Fibroblast of skin of right biceps (primary cell): ENCODE measurements around the gene KCNA2.
A peak's percentile ranks its signal among the peaks of the same experiment; 100 is the strongest.

Experiments used
- DNase-seq: peaks from one replicate; pipeline ENCODE4 v3.0.0-alpha.2; 2013

KCNA2 gene

DNA sequence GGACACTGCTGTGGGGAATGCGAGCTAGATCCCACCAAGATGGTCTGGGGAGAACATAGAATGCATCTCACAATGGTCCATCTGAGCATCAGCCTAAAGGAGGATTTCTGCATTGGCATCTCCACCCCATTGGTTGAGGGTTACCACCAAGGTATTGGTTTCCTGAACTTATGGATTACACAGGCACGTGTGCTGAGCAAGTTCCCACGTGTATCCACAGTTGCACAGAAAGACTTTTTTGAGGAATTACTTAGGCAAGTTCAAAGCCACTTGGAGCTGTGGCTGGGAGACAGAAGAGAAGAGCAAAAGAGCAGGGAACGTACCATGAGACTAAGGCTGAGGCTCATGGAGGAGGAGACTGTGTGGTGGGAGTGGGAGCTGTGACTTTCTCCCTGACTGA, 43.1 kb downstream of the KCNA2 start:
- DNase-seq: no peak

DNA sequence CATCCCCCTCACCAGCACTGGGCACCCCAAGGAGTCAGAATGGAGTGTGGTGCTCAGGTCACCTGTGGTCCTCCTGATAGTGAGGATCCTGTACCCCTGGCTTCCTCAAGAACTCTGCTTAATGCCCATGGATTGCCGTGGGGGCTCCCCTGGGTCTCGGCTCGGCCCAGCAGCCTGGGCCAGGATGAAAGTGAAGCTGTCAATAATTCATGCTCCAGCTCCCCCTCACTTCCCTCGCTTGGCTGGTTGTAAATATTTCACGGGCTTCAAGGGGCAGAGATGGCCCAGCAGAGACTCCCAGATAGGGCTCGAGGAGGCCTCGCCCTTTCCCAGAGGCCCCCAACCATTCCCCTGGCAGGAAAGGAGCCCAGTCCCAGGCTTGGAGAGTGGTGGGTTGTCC, 44.6 kb downstream of the KCNA2 start:
- no peak for DNase-seq

DNA sequence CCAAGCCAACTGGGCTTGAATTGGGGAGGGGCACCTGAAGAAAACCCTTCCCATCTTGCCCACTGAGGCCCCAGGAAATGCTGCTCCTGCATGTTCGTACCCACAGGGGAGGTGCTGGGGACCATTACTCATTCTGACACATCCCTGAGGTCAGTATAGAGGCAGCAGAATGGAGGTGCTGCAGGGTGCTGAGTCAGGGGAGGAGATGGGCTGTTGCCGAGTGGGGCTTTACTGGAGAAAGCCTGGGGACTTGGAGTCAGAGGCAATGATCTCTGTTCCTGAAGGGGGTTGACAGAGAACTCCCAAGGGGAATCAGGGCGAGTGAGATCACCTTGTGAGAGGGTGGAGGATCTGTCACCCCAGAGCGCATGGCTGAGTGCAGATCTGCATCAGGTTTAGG, 47.0 kb downstream of the KCNA2 start:
- no peak for DNase-seq

DNA sequence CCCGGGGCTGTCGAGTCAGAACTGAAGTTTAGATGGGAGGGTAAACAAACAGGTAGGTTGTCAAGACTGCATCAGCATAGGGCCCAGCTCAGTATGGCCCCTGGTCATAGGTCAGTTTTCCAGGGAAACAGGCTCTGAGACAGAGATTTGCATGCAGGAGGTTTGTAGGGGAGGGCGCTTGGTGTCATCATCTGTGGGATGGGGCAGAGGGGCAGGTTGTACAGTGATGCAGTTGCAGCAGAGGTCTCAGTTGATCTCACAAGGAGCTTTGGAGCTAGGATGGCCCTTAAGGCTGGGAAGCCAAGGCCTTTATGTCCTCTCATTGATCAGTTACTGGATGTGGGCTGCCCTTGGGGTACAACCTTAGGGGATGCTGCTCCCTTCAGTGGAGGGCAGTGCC, 48.7 kb downstream of the KCNA2 start:
- DNase-seq: no peak

DNA sequence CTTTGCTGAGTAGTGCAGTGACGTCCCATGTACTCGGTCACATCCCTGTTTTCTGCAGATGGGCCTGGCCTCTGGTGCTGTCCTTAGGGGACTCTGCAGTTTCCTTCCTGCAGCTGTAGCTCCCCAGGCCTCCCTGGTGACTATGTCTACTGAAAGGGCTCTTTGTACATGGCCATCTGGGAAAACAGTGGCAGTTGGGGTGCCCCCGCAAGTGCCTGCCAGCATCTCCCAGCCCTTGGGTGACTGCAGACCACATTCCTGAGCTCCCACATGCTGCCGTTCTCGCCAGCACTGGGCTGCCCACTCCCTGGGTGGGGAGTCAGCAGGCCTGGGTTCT, 49.7 kb downstream of the KCNA2 start:
- DNase-seq: no peak

DNA sequence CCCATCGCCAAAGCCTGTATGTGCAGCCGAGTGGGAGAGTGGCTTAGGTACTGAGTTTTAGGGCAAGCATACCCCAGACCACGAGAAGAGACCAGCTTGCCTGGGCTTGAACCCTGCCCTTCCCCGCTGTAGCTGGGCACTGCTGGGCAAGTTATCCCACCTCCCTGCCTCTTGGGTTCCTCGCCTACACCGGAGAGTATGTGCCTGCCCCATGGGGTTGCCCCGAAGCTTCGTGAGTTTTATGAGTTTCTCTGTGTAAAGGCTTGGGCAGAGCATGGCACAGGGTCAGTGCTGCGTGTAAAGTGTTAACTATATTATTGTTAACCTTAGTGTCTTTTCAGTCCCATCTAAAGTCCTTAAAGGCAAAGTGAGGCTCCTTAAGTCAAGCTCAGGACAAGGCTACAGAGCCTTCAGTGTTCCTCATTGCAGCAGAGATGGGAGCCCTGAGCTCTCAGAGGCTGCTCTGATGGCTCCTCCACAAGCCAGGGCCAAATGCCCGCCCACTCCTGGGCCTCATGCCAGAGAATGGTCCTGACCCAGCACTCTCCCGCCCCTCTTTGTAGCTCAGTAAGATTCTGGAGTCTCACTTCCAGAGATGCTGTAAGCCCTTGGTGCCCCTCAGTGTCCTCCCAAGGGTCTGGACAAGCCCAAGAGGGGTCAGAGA, 50.2 kb downstream of the KCNA2 start:
- no peak for DNase-seq

DNA sequence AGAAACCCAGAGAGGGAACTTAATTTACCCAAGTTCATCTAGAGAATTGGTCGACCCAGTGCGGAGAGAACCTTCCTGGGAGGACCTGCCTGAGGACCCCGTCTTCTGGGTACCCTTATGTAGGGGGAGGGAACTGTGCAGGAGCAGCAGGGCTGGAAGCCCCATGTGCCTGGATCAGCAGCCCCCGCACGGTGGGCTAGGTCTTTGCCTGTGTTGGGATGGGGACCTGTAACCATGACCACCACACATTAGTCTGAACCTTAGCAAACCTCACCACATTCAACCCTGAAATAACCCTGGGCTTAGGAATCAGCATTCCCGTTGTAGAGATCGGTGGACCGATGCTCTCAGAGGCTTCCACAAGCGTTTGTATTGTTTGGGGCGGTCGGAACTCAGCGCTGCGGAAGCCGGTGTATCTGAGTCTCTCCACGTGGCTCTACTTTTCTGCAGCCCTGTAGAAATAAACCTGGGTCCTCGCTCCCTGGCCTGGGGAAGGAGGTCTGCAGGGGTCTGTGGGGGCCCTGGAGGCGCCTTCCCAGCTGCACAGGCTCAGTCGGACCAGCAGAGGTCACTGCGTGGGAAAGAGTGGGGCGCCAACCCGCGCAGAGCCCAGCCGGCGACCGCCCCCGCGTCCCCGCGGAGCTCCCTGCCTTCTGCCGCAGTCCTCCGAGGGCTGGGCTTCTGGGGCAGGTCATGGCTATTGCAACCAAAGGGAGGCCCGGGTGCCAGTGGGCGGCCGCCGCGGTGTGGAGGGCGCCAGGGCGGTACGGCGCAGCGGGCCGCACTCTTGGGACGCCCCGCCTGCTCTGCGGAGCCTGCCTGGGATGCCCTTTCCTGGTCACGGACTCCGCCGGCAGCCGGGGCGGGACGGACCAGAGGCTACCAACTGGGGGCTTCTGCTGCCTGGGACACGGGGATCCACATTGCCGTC, 51.0 kb downstream of the KCNA2 start:
- peak; percentile 19 for DNase-seq

DNA sequence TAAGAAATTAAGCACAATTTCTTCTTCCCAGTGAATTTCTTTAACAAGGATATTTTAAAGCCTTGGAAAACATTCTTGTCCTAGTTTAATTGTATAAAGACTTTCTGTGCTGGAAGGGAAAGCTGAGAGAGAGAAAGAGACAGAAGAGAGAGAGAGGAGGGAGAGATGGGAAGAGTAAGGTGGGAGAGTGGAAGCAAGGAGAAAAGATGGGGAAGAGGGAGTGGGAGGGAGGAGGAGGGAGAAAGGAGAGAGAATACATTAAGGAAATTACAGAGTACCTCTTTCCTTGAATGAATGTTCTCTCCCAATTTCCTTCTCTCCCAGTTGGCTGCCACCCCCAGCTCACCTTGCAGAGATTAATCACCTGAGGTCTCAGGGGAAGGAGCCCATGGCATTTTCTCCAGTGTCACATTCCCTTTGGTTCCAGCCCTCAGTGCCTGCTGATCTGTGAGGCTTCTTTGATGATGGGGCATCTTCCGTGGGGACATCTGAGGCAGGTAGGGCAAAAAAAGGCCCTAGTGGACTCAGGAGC, 54.8 kb downstream of the KCNA2 start:
- DNase-seq: no peak

DNA sequence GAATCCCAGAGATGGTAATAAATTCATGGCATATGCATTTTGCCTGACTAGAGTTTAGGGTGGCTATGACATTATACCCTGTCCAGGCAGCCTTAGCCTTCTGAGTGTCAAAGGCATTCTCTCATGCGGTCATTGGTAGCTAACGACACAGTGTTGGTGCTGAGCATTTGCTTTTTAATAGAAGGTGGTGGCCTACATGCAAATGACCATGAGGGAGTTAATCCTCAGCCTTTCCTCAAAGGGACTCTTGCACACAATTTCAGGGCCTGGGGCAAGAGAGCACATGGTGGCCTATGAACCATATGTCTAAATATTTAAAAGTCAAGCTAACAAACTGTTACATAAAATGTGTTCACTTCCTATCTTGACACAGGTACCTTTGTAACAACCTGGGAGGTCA, 56.3 kb downstream of the KCNA2 start:
- no peak for DNase-seq

DNA sequence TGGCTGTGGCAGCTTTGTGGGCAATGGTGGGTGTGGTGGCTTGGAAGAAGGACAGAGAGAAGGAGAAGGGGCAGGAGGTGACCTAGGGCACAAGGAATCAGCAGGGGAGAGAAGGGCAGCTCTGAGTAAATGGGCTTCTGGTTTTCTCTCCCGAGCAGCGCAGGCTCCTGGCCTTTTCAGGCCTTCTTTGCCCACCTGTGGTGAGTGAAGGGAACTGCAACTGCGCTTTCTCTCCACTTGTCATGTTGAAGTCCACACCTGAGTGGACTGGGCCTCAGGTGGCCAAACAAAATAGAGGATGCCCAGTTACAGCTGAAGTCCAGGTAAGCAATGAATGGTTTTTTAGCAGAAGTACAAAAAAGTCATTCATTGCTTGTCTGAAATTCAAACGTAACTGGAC, 57.8 kb downstream of the KCNA2 start:
- DNase-seq: no peak

DNA sequence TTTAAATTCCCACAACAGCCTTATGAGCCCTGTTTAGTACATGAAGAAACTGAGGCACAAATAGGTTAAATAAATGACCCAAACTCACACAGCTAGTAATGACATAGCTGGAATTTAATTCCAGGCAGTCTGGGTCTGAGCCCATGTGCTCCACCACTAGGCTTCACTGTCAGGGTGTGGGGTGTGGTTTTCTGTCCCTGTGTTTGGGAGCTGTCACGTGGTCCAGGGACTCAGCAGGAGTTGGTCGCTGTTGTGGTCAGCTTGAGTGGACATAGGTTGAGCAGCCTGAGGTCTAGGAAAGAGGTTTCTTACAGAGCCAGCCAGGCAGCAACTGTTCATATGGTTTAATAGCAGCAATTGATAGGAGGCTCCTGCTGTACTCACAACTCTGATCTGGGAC, 59.1 kb downstream of the KCNA2 start:
- no peak for DNase-seq

DNA sequence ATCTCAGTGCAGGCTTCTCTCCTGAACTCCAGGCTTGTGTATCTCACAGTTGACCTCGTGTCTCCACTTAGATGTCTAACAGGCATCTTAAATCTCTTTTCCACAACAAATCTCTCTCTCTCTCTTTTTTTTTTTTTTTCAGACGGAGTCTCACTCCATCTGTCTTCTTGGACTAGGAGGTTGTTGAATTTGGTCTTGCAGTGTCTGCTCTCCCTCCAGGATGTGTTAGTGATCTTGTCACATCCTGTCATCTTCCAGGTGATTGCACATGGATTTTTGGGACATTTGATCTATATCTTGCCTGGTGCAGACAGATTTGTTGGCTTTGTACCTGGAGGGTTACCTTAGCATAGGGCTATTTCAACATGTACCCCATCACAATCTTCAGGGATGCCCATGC, 60.7 kb downstream of the KCNA2 start:
- DNase-seq: no peak

DNA sequence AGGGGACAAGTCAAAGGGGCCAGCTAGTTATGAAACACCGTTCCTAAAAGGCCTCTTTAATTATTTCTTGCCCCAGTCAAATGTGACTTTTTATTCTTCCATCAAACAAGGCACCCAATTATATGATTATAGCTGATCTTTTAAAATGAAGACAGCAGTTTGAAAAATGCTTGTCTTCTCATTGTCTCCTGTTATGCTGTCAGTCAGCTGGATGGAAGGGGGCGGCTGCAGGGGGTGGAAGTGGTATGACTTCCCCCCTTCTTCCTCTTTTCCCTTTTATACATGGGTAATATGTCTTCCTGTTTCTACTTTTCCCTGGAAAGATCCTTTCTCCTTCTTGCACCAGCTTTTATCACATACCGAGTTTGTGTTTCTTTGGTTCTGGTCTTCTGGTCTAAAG, 61.4 kb downstream of the KCNA2 start:
- DNase-seq: no peak
